Loucy (cell line): ENCODE results near the gene PDE4D.

Experiments
- H2AFZ ChIP-seq: fragments of 200-600 bp; sonication (generic); 2 replicates; pipeline ENCODE4 v1.6.0; 2016; ENCODE audit warnings: antibody characterized with exemption, mild to moderate bottlenecking, low read length, moderate library complexity
- H3F3A ChIP-seq: fragments of 200-600 bp; 2 replicates; pipeline ENCODE4 v1.6.0; 2016; ENCODE audit warnings: antibody characterized with exemption, low read depth, mild to moderate bottlenecking
- H3K27me3 ChIP-seq: fragments of 200-600 bp; sonication (generic); 2 replicates; pipeline ENCODE4 v1.6.1; 2014; ENCODE audit warnings: low read length, mild to moderate bottlenecking; ENCODE audit not compliant: insufficient read depth, poor library complexity, severe bottlenecking
- H3K36me3 ChIP-seq: fragments of 200-600 bp; sonication (generic); 2 replicates; pipeline ENCODE4 v1.6.1; 2016; ENCODE audit warnings: low read length; ENCODE audit not compliant: insufficient read depth
- H3K4me1 ChIP-seq: fragments of 200-600 bp; sonication (generic); 2 replicates; pipeline ENCODE4 v1.5.1; 2014; ENCODE audit warnings: low read length, mild to moderate bottlenecking; ENCODE audit not compliant: insufficient read depth, poor library complexity, severe bottlenecking
- H3K4me2 ChIP-seq: fragments of 200-600 bp; sonication (generic); 2 replicates; pipeline ENCODE4 v1.6.0; 2014; ENCODE audit warnings: antibody characterized with exemption, low read length, low read depth, mild to moderate bottlenecking; ENCODE audit not compliant: poor library complexity, severe bottlenecking
- H3K4me3 ChIP-seq: fragments of 200-600 bp; sonication (generic); 2 replicates; pipeline ENCODE4 v1.5.1; 2014; ENCODE audit warnings: low read length, mild to moderate bottlenecking, mixed read lengths; ENCODE audit not compliant: poor library complexity, severe bottlenecking
- H3K79me2 ChIP-seq: fragments of 200-600 bp; sonication (generic); 2 replicates; pipeline ENCODE4 v1.6.1; 2014; ENCODE audit warnings: low read length; ENCODE audit not compliant: insufficient read depth
- H3K9ac ChIP-seq: fragments of 200-600 bp; sonication (generic); 2 replicates; pipeline ENCODE4 v1.6.0; 2014; ENCODE audit warnings: mild to moderate bottlenecking, low read depth, low read length, moderate library complexity; ENCODE audit not compliant: poor library complexity, severe bottlenecking
- H3K9me2 ChIP-seq: fragments of 200-600 bp; sonication (generic); replicated peaks from 2 replicates; pipeline ENCODE4 v1.6.1; 2016; ENCODE audit warnings: low read depth, low read length, mixed read lengths
- H3K9me3 ChIP-seq: fragments of 200-600 bp; sonication (generic); 2 replicates; pipeline ENCODE4 v1.6.1; 2014; ENCODE audit warnings: mild to moderate bottlenecking, antibody characterized with exemption, low read length, low read depth; ENCODE audit not compliant: insufficient read depth
- H4K20me1 ChIP-seq: fragments of 200-600 bp; sonication (generic); 2 replicates; pipeline ENCODE4 v1.6.0; 2014; ENCODE audit warnings: antibody characterized with exemption, low read length, mild to moderate bottlenecking; ENCODE audit not compliant: insufficient read depth, poor library complexity, severe bottlenecking
- CTCF ChIP-seq: fragments of 200-600 bp; sonication (generic); conservative IDR thresholded peaks from 2 replicates; pipeline ENCODE4 v1.5.1; 2014; ENCODE audit warnings: mild to moderate bottlenecking, antibody characterized with exemption, low read length
- EZH2phosphoT487 ChIP-seq: fragments of 200-600 bp; IDR thresholded peaks from 2 replicates; pipeline ENCODE4 v1.6.1; 2018; ENCODE audit warnings: antibody characterized with exemption, mild to moderate bottlenecking, moderate library complexity, borderline replicate concordance

Gene PDE4D

GRCh38 chr5:59037453-59037852 is 856.1 kb downstream of the PDE4D start:
- H2AFZ ChIP-seq = no peak overlapping the region
- no peaks in the 10 kb centered on the region for H3K79me2 ChIP-seq
- H3K9me2 ChIP-seq = no peaks in the 10 kb centered on the region
- peak overlapping the region; percentile 72 for H3K4me3 ChIP-seq
- no peaks in the 10 kb centered on the region for H3K9me3 ChIP-seq
- H3K4me1 ChIP-seq = peaks cover 22% of the 10 kb centered on the region
- no peaks in the 10 kb centered on the region for H3K27me3 ChIP-seq
- H3K9ac ChIP-seq = peak overlapping the region; percentile 72
- TF ChIP-seq EZH2phosphoT487 (no peak), CTCF (no peak)
- H4K20me1 ChIP-seq = no peaks in the 10 kb centered on the region
- no peaks in the 10 kb centered on the region for H3K36me3 ChIP-seq
- peak overlapping the region; percentile 62 for H3K4me2 ChIP-seq
- no peaks in the 10 kb centered on the region for H3F3A ChIP-seq

- Histone ChIP-seq H3F3A (no peaks in the 10 kb centered on the region), H3K9me2 (no peaks in the 10 kb centered on the region), H3K4me2 (peak overlapping the region; percentile 62), H3K9ac (no peak overlapping the region), H3K79me2 (no peaks in the 10 kb centered on the region), H3K36me3 (no peaks in the 10 kb centered on the region), H3K27me3 (no peaks in the 10 kb centered on the region), H2AFZ (no peak overlapping the region), H4K20me1 (no peaks in the 10 kb centered on the region), H3K4me1 (peaks cover 21% of the 10 kb centered on the region), H3K4me3 (peak overlapping the region; percentile 72), H3K9me3 (no peaks in the 10 kb centered on the region)
- TF ChIP-seq CTCF (no peak), EZH2phosphoT487 (no peak)
These were observed 856.5 kb downstream of the PDE4D start for GRCh38 chr5:59037041-59037440.

GRCh38 chr5:59036274-59036961 is 857.1 kb downstream of the PDE4D start:
- H3K36me3 ChIP-seq = no peaks in the 10 kb centered on the region
- no peaks in the 10 kb centered on the region for H3K9me3 ChIP-seq
- no peaks in the 10 kb centered on the region for H3K9me2 ChIP-seq
- peaks cover 18% of the 10 kb centered on the region for H3K4me1 ChIP-seq
- H4K20me1 ChIP-seq = no peaks in the 10 kb centered on the region
- no peaks in the 10 kb centered on the region for H3K27me3 ChIP-seq
- no peak overlapping the region for H2AFZ ChIP-seq
- TF ChIP-seq CTCF = no peak
- no peak for TF ChIP-seq EZH2phosphoT487
- no peaks in the 10 kb centered on the region for H3F3A ChIP-seq
- no peak overlapping the region for H3K4me3 ChIP-seq
- H3K9ac ChIP-seq = no peak overlapping the region
- H3K79me2 ChIP-seq = no peaks in the 10 kb centered on the region
- H3K4me2 ChIP-seq = peak overlapping the region; percentile 62
